Measurements from ENCODE around the gene LIX1L. TPM values are rescaled to one million over a fixed set of nuclear protein-coding genes. Genes with fewer than 3 reads are reported as not detected.

The LIX1L gene
- 1 to 10 TPM; 4.2 to 9.0 TPM for total RNA-seq
- long read RNA-seq, partial matches to known transcripts, result 0 of 1 reads
- long read RNA-seq, other reads (novel, unspliced or antisense), result 1 of 1 reads

- intact Hi-C loops (cut with DNase I, micrococcal nuclease), result no loop called here
- DNase-seq (peak; percentile 96 to 97), ATAC-seq (peak; percentile 95)
Measured at GRCh38 chr1:145957443-145958319, at the start of gene LIX1L. Gene LIX1L, minus strand, starts transcription at chr1:145958017. Its CDS starts 90 bp downstream, at chr1:145957927.

GRCh38 chr1:146001709-146002108, 43.9 kb upstream of the LIX1L start:
- ATAC-seq (no peak), DNase-seq (no peak)
- intact Hi-C loops (cut with DNase I, micrococcal nuclease), result no loop called here

GRCh38 chr1:145999321-146000024, 41.7 kb upstream of the LIX1L start:
- DNase-seq (no peak), ATAC-seq (peak; percentile 40)
- intact Hi-C loops (cut with DNase I, micrococcal nuclease), result no loop called here

- DNase-seq, result no peak
- no peak for ATAC-seq
- intact Hi-C loops (cut with DNase I, micrococcal nuclease), result no loop called here
Measured at GRCh38 chr1:145997718-145998023, 39.9 kb upstream of the LIX1L start.

- intact Hi-C loops (cut with DNase I, micrococcal nuclease), result no loop called here
- ATAC-seq (peak; percentile 16), DNase-seq (peak in 1 of 2 donors; percentile 57)
Measured at GRCh38 chr1:145997016-145997717, 39.4 kb upstream of the LIX1L start.

- ATAC-seq (peak; percentile 83), DNase-seq (peak; percentile 97 to 100)
- intact Hi-C loops (cut with DNase I, micrococcal nuclease), result no loop called here
Measured at GRCh38 chr1:145996433-145997015, 38.7 kb upstream of the LIX1L start, which contains the start of gene TXNIP. Gene TXNIP, minus strand, starts transcription at chr1:145996579. Its CDS starts 313 bp downstream, at chr1:145996266.

GRCh38 chr1:145995964-145996432, 38.2 kb upstream of the LIX1L start:
- intact Hi-C loops (cut with DNase I, micrococcal nuclease), result no loop called here
- no peak for DNase-seq
- ATAC-seq, result peak; percentile 4

GRCh38 chr1:145995148-145995881, 37.5 kb upstream of the LIX1L start:
- intact Hi-C loops (cut with DNase I, micrococcal nuclease), result no loop called here
- ATAC-seq, result no peak
- DNase-seq, result no peak

- ATAC-seq (no peak), DNase-seq (no peak)
- intact Hi-C loops (cut with DNase I, micrococcal nuclease), result no loop called here
Measured at GRCh38 chr1:145994391-145995120, 36.7 kb upstream of the LIX1L start.

- ATAC-seq (no peak), DNase-seq (no peak)
- intact Hi-C loops (cut with DNase I, micrococcal nuclease), result no loop called here
Measured at GRCh38 chr1:145993618-145994390, 36.0 kb upstream of the LIX1L start.

GRCh38 chr1:145992958-145993617, 35.3 kb upstream of the LIX1L start:
- ATAC-seq (no peak), DNase-seq (no peak)
- intact Hi-C loops (cut with DNase I, micrococcal nuclease), result no loop called here

- DNase-seq (no peak), ATAC-seq (no peak)
- intact Hi-C loops (cut with DNase I, micrococcal nuclease), result no loop called here
Measured at GRCh38 chr1:145992502-145992936, 34.7 kb upstream of the LIX1L start.

- ATAC-seq (no peak), DNase-seq (no peak)
- intact Hi-C loops (cut with DNase I, micrococcal nuclease), result no loop called here
Measured at GRCh38 chr1:145991735-145992412, 34.1 kb upstream of the LIX1L start.

- peak; percentile 25 for ATAC-seq
- no peak for DNase-seq
- intact Hi-C loops (cut with DNase I, micrococcal nuclease), result no loop called here
Measured at GRCh38 chr1:145990249-145990855, 32.5 kb upstream of the LIX1L start.

- DNase-seq, result peak in 1 of 2 donors; percentile 12
Measured at GRCh38 chr1:145988773-145989172, 31.0 kb upstream of the LIX1L start.

More at GRCh38 chr1:145988773-145989172, 31.0 kb upstream of the LIX1L start:
- intact Hi-C loops (cut with DNase I, micrococcal nuclease), result no loop called here
- no peak for ATAC-seq

All from left colon (tissue), 2 donors.